Activated CD4-positive, alpha-beta T cell treated with anti-CD3 and anti-CD28 coated beads for 1 hour (primary cell): ENCODE measurements around the gene NSL1.
"Not testable (repeated sequence)": the region's sequence is repeated elsewhere in the genome, so short reads cannot be mapped to it uniquely, and the experiment has no call there.

Source experiments
- DNase-seq: peaks from one replicate; pipeline ENCODE4 v3.0.0-alpha.2; 2020

The NSL1 gene

DNA sequence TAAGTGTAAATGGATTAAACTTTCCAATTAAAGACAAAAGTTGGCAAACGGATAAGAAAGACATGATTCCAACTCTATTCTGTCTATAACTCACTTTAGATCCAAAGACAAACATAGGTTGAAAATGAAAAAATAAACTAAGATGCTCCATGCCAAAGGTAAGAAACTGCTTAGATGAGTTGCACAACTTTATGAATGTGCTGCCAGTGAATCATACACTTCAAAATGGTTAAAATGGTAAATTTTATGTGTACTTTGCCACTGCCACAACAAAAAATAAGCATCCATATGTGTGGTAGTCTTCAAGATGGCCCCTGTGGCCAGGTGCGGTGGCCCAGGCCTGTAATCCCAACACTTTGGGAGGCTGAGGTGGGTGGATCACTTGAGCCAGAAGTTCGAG lies 45.0 kb downstream of the NSL1 start:
- no peak for DNase-seq

DNA sequence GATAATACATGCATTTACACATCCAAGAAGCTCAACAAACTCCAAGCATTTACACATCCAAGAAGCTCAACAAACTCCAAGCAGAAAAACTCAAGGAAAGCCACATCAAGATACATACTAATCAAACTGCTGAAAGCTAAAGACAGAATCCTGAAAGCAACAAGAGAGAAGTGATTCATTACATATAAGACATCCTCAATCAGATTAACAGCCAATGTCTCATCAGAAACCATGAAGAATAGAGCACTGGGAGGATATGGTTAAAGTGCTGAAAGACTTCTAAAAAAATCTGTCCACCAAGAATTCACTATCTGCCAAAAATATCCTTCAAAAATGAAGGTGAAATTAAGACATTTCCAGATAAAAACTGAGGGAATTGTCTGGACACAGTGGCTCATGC lies 46.3 kb downstream of the NSL1 start:
- no peak for DNase-seq

DNA sequence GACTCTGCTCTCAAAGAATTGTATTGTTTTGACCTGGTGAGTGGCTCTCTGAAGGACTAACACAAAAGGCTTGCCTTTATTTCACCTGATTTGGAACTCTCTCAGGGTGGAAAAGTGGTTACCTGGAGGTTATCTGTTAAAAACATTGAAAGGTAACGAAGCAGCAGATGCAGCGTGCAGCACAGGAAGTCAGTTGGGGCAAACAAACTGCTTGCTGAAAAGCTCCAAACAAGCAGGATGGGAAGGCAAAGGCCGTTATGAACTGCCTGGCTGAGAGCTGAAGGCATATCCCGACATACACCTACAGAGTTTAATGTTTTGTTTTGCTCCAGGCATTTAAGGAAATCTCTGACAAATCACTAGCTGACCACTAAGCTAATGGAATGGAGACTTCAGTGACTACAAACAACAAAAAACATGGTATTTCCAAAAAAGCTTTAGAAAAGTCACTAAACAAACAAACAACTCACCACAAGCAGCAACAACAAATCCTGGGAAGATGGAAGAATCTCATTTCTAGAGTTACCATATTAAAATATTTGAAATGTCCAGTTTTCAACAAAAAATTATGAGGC lies 47.6 kb downstream of the NSL1 start:
- DNase-seq: no peak

DNA sequence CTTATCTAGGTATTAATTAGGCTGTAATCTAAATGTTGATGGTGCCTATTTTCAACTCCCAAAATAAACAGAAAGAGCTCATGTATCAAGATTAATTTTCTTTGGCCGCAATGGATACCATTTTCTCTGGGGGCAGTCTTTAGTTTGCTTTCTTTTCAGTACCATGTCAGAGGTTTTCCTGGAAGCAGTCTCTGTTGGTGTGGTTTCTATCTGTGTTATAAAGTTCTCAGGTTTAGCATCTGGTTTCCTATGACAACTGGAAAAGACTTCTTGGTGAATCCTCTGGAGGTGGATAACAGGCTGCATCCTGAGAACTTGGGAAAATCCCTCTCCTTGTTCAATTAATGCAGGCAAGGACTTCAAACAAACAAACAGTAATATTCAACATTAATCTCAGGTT lies 53.2 kb downstream of the NSL1 start:
- no peak for DNase-seq

DNA sequence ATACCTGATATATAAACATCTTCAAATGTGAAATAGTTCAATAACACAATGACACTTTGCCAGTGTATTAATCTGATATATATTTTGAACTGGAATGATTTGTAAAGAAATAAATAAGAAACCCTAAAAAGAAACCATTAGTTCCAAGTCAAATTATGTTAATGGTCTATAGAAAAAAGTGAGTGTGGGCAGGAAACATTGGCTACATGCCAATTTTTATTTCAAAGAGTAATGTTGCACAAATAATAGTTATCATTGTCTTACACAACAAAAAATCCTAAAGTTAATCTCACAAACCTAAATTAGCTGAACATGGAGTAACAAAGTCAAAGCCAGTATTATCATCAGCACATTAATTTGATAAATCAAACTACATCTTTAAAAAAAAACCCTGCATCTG lies 54.0 kb downstream of the NSL1 start:
- DNase-seq: no peak

DNA sequence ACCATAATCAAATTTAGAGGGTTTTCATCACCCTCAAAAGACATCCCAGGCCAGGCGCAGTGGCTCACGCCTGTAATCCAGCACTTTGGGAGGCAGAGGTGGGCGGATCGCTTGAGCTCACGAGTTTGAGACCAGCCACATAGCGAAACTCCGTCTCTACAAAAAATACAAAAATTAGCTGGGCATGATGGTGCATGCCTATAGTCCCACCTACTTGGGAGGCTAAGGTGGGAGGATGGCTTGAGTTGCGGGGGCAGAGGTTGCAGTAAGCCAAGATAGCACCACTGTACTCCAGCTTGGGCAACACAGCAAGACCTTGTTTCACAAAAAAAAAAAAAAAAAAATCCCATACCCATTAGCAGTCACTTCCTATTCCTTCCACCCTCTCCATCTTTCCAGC lies 58.5 kb downstream of the NSL1 start:
- no peak for DNase-seq

DNA sequence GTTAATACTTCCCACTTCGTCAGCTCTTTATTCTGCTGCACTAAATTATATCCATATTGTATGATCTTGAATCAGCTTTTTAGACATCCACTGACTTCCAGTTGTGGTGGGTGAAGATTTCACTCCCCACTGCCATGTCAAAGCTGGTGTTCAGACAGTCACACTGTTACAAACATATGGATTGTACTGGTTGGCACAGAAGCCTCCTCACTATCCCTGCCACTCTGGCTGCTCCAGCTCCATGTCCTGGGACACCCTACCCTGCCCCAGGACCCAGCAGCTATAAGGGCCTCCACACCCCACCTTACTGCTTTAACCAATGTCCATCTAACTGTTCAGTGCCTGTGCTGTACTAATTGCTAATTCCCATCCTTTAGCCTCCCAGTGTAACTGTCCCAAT lies 59.9 kb downstream of the NSL1 start:
- no peak for DNase-seq

DNA sequence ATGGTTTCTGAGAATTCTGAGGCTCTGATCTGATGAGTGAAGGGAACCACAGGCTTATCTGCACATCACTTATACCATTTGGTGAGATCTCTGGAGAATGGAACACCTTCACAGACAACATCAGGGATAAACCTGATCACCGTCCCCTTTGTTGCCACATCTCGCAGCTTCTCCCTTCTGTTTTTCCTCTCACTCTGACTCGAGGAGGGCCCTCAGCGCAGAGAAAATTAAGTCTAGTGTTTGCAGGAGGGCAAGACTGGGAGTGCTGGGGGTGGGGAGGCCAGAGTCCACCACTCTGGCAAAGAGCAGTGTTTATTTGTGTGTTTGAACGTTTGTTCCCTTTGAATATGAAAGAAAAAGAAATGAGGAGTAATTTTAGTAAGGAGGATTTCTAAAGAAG lies 63.0 kb downstream of the NSL1 start:
- DNase-seq: no peak

DNA sequence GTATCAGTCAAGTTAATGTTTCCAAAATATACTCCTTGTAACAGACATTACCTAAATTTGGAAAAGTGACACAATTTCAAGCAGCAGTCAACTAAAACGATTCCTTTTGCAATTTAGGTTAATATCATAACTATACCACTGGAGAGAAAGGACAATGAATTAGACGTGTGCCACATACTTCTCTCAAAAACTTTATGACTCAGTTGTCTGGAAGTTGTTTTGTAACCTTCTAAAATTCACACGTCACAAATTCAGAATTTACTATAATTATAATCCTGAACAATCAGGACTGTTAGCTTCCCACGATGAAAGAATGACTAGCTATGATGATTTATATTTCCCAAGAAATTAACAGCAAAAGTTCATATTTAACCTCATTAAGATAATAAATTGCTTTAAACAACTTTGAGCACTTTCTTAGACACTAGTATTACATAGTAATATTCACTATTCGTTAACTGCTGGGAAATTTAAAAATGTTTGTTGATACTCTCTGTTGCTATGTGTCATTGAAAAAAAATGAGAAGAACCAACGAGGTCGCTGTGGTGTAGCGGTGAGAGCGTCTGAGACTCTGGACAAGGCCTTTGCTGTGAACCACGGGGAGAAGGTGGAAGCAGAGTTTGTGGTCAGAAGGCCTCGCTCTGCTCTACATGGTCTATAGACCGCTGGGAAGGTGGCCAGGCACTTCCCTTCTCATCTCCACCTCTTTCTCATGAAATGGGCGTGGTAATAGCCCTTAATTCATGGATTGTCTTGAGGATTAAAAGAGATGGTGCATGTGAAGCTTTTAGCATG lies 64.0 kb downstream of the NSL1 start:
- no peak for DNase-seq

DNA sequence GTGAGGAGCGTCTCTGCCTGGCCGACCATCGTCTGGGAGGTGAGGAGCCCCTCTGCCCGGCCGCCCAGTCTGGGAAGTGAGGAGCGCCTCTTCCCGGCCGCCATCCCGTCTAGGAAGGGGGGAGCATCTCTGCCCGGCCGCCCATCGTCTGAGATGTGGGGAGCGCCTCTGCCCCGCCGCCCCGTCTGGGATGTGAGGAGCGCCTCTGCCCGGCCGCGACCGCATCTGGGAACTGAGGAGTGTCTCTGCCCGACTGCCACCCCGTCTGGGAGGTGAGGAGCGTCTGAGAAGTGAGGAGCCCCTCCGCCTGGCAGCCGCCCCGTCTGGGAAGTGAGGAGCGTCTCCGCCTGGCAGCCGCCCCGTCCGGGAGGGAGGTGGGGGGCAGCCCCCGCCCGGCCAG lies 66.9 kb downstream of the NSL1 start:
- not testable (repeated sequence) for DNase-seq

DNA sequence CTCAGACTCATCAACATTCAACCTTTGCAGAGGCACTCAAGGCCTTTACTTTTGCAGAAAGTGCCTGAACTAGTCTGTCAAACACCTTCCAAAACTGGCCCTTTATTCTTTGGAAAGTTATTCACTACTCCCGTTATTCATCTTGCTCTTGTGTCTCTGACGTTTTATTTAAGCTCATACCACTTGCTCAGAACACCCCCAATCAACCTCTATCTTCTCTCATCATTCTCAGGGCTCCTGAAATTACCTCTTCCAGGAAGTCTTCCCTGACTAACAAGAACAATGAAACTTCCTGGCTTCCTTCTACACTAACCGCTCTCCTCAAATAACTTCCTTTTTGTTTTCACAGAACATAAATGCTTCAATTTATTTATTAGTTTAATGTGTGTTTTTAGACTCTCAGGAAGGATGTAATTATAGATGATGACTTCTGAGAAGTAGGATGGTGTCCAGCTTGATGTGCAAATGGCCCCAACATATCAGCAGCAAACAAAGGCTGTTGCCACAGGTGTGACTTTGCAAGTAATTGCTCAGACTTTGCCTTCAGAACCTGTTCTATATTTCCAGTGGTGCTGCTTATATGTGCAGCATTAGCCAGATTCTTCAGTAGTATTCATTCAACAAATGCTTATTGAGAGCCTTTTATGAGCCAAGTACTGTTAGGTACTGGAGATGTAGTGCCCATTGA lies 69.2 kb downstream of the NSL1 start:
- no peak for DNase-seq

DNA sequence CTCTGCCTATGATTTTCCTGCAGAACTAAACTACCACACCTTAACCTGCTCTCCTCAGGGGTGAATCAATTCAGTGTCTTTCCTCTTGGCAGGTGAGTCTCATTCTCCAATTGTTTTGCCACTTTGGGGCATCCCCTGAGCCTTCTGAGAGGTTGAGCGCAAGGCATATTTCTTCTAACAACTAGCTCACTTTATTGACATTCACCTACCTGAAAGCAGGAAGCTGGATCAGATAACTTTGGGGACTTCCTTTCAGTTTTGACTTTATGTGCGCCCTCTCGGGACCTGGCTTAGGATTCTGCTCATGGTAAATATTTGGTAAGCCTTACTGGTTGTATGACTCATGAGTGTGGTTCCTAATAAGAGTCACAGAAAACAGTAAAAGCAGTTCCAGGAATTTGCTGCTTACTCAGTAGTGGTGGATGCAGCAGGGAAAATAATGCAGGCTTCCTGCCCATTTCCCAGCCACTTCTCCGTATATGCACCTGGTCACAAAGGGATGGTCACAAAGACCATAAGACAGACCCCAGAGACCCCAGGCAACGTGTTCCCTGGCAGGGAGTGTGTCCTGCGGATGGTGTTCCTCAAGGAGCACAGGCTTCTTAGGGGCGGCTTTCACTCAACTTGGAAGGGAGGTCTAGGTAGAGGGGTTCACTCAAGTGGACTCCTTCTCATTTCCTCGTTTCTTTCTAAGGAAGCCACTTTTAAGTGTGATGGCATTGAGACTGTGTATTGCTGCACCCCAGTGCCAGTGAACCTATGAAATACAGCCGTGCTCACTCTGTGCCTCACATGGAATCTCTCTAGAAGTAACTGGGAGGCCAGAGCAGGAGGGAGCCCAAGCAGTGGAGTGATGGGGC lies 70.0 kb downstream of the NSL1 start:
- no peak for DNase-seq

DNA sequence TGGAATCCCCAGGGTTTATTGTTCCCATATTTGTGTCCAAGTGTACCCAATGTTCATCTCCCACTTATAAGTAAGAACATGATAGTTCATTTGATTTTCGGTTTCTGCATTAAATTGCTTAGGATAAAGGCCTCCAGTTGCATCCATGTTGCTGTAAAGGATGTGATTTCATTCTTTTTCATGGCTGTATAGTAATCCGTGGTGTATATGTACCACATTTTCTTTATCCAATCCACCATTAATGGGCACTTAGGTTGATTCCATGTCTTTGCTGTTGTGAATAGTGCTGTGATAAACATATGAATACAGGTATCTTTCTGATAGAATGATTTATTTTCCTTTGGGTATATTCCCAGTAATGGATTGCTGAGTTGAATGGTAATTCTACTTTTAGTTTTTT lies 71.9 kb downstream of the NSL1 start:
- DNase-seq: no peak

DNA sequence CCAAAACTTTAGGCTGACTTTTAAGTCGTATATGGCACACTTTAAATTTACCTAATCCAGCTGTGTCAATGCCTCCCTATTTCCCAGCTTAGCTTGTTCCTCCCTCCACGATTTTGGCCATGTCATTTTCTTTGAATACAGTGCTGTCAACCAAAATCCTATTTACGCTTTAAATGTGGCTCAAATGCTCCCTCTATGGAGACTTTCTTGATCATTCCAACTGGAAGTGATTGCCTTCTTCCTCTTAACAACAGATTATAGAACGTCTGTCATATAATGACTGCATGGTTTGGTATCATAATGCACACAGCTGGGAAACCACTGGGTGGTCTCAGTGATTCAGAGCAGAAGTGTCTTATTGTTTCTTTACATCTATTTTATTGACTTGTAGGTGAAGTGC lies 73.1 kb downstream of the NSL1 start:
- DNase-seq: no peak

DNA sequence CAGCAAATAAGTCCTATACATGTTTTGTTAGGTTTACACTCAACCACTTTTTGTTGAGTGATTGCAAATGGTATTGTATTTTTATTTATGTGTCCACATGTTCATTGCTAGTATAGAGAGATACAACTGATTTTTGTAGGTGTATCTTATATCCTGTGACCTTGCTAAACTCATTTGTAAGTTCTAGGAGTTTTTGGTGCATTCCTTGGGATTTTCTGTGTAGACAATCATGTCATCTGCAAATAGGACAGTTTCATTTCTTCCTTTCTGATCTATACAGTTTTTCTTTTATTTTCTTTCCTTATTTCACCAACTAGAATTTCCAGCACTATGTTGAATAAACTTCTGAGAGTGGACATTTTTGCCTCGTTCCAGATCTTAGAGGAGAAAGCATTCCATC lies 75.4 kb downstream of the NSL1 start:
- no peak for DNase-seq

DNA sequence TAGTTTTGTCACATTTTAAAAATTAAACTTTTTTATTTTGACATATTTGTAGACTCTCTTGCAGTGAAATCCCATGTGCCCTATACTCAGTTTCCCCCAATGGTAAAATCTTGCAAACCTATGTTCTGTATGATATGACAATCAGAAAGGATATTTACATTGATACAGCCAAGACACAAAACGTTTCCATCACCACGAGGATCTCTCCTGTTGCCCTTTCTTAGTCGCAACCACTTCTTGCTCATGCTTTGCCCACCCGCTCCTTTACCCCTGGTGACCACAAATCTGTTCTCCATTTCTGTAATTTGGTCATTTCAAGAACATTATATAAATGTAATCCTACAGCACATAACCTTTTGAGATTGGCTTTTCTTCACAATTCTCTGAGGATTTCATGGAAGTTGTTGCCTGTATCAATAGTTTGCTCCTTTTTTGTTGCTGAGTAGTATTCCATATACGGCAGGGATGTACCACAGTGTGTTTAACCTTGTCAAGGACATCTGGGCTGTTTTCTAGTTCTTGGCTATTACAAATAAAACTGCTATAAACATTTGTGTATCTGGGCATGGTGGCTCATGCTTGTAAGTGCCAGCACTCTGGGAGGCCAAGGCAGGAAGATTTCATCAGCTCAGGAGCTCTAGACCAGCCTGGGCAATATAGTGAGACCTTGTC lies 78.0 kb downstream of the NSL1 start:
- no peak for DNase-seq

DNA sequence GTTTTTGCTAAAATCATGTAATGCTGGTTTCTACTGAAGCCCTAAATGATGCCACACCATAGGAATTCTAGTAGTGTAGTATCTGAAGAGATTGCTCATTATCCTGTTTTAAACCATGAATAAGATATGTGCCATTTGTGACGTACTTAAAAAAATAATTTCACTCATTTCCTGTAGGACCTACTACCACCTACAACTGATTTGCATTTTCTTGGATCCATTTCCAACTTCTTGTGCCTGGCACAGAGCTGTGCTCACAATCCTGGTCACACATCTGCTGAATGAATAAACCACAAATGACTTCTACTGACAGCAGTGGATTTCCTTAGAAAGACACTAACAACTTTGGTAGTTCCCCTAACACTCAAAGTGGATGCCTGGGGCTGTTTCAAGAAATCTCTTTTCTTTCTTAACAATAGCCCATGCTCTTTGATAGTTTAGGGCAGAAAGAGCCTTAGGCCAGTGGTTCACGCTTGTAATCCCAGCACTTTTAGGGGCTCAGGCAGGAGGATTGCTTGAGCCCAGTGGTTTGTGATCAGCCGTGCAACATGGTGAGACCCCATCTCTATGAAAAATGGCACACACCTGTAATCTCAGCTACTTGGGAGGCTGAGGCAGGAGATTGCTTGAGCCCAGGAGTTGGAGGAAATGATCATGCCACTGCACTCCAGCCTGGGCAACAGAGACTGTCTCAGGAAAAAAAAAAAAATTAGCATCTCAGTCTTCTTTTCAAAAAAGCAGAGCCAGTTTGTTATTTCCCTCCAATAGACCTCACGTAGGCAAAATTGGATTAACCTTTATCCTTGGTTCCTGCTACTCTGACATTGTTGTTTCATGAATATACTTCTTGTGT lies 78.9 kb downstream of the NSL1 start:
- DNase-seq: no peak

DNA sequence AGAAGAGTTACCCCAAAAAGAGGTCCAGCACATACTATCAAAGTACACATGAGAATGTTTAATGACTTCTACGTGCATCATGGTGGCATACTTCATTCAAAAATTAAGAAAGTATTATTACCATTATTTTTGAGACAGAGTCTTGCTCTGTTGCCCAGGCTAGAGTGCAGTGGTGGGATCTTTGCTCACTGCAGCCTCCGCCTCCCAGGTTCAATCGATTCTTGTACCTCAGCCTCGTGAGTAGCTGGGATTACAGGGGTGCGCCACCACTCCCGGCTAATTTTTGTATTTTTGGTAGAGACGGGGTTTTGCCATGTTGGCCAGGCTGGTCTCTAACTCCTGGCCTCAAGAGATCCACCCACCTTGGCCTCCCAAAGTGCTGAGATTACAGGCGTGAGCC lies 79.6 kb downstream of the NSL1 start:
- not testable (repeated sequence) for DNase-seq

DNA sequence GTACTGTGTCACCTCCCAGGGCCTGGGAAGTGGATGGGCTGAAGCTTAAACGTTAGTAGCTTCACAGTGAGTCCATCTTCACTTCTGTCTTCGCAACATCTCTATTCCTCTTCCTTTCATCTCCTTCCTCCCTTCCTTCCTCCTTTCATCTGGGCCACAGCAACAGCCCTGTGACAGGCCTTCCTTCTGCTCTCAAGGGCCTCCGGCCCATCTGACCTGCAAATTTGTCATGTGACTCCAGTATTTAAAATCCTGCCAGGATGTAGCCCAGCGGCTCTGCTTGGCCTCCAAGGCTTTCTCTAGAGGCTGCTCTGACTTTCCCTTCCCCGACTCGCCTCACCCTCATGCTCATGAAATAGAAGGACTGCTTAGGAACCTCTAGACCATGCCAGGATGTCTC lies 81.0 kb downstream of the NSL1 start:
- no peak for DNase-seq

DNA sequence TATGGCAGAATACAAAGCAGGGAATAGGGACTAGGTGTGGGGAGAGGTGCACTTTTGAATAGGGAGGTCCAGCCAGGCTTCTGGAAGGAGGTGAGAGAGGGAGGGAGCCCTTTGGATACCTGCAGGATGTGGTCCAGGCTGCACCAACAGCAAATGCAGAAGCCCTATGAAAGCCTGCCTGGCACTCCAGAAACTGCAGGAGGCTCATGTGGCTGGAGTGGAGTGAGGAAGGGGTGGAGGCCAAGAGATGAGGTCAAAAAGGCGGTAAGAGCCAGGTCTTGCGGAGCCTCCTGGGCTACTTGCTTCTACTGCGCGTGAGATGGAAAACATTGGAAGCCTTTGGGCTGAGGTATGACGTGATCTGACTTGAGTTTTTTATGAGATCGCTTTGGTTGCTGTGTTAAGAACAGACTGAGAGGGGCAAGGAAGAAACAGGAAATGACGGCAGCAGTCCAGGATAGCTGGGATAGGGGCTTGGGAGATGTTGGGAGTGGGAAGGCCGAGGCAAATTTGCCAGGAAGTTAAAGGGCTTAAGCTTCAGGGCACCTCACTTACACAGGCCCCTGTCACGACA lies 87.5 kb downstream of the NSL1 start:
- DNase-seq: no peak

DNA sequence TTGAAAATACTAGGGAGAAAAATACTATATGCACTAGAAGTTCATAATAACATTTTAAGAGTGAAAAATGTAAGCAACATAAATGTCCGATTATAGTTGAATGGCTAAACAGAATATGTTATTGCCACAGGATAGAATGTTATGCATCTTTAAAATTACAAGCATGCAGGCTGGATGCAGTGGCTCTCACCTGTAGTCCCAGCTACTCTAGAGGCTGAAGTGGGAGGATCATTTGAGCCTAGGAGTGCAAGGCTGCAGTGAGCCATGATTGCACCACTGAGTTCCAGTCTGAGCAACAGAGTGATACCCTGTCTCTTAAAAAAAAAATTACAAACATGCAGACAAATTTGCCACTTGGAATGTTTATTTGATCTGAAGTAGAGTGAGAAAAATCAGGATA lies 88.9 kb downstream of the NSL1 start:
- DNase-seq: no peak

DNA sequence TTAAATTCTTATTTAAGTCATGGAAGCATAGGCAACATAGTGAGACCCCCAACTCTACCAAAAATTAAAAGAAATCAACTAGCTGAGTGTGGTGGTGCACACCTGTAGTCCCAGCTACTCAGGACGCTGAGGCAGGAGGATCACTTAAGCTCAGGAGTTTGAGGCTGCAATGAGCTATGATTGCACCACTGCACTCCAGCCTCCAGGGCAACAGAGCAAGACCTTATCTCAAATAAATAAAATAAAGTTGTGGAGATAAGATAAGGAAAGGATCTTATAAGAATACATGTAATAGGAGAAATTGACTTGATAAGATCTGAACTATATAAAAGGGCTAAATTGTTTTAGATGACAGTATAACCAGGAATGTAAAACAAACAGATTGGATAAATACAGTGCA lies 89.7 kb downstream of the NSL1 start:
- no peak for DNase-seq
